Measurements from ENCODE around the gene LARGE1. TPM values are rescaled to one million over a fixed set of nuclear protein-coding genes. Genes with fewer than 3 reads are reported as not detected.

Gene LARGE1
- total and polyA plus RNA-seq, 11 donors: 31.2 to 211 (median 129) TPM

DNA sequence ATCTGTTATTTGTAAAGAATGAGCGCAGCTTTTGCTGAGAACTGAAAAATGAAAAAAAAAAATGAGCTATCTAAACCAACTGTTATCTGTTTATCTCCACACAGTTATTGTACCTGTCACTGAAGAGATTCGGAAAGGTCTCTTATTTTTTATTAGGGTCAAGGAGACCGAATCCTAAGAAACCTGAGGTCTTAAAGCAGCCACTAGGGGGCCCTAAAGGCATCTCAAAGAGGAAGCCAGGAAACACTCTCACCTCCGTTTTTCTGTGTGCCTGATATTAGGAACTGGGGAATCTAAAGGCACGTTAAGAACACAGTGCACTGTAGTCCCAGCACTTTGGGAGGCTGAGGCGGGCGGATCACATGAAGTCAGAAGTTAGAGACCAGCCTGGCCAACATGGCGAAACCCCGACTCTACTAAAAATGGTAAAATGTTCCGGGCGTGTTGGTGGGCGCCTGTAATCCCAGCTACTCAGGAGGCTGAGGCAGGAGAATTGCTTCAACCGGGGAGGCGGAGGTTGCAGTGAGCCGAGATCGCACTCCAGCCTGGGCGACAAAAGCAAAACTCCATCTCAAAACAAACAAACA, 3.5 kb upstream of the LARGE1 start:
- intact Hi-C loops (cut with DNase I): loop anchor here (2.0 to 10.0 kb wide), 22 partner anchors 71 to 1101 kb away; no protein-coding TSS in a partner anchor
- Histone ChIP-seq H3K27me3 (peaks cover 0 to 23% (median 0%) of the 10 kb centered on the region in 9 donors), H3K36me3 (no peaks in the 10 kb centered on the region), H3K9me3 (no peaks in the 10 kb centered on the region), H3K4me1 (peaks cover 0 to 34% (median 13%) of the 10 kb centered on the region in 12 donors), H3K4me3 (peak overlapping the region in 2 of 12 donors; percentile 87 to 97), H3K27ac (no peak overlapping the region)
- DNase-seq (peak in 4 of 5 donors; percentile 45 to 63 (median 58)), ATAC-seq (no peak)
- 47 to 52% (median 51%) methylated on average over 17 of the region's 17 CpGs for WGBS, 4 donors
- peak; percentile 67 to 90 (median 80) for TF ChIP-seq CTCF (IDR thresholded peaks at IDR 0.05)
- no peak for TF ChIP-seq POLR2A (IDR thresholded peaks at IDR 0.05)

DNA sequence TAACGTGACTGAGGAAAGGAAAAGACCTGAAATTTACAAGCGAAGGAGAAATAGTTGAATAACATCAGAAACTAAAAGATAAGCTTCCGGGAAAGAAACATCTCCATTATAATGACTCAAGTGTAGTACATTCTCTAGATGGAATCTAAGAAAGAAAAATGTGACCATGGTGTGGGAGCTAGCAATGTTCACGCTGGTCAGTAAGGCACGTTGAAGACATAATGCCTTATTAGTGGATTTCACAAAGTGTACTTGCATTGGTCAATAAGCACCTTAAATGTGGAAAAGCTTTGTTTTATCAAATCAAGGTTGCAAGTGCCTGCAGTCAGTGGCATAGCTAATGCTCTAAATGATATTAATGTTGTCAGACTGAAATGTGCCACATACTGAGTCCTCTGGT, 2.8 kb upstream of the LARGE1 start:
- no peak for DNase-seq
- TF ChIP-seq CTCF (IDR thresholded peaks at IDR 0.05): no peak
- TF ChIP-seq POLR2A (IDR thresholded peaks at IDR 0.05): no peak
- Histone ChIP-seq H3K9me3 (no peaks in the 10 kb centered on the region), H3K36me3 (no peaks in the 10 kb centered on the region), H3K4me1 (peaks cover 0 to 37% (median 19%) of the 10 kb centered on the region in 12 donors), H3K27ac (peak overlapping the region in 7 of 12 donors; percentile 57 to 92 (median 88)), H3K4me3 (peak overlapping the region; percentile 44 to 97 (median 71)), H3K27me3 (peaks cover 0 to 26% (median 0%) of the 10 kb centered on the region in 9 donors)
- intact Hi-C loops (cut with DNase I): loop anchor here (2.0 to 10.0 kb wide), 20 partner anchors 71 to 1102 kb away; no protein-coding TSS in a partner anchor
- WGBS, 4 donors: 2 to 4% (median 4%) methylated on average over 5 of the region's 5 CpGs
- no peak for ATAC-seq

GRCh38 chr22:33922349-33922681, 2.0 kb upstream of the LARGE1 start:
- Histone ChIP-seq H3K27ac (peak overlapping the region in 11 of 12 donors; percentile 57 to 92 (median 88)), H3K36me3 (no peaks in the 10 kb centered on the region), H3K9me3 (no peaks in the 10 kb centered on the region), H3K4me3 (peak overlapping the region; percentile 44 to 97 (median 71)), H3K27me3 (peaks cover 0 to 28% (median 0%) of the 10 kb centered on the region in 9 donors), H3K4me1 (peaks cover 0 to 41% (median 24%) of the 10 kb centered on the region in 12 donors)
- ATAC-seq: no peak
- intact Hi-C loops (cut with DNase I): loop anchor here (2.0 to 10.0 kb wide), 20 partner anchors 70 to 1102 kb away; no protein-coding TSS in a partner anchor
- WGBS, 4 donors: 0 to 1% (median 0%) methylated on average over 19 to 23 of the region's 23 CpGs
- TF ChIP-seq CTCF (IDR thresholded peaks at IDR 0.05): peak in 1 of 12 donors; percentile 13
- no peak for TF ChIP-seq POLR2A (IDR thresholded peaks at IDR 0.05)
- DNase-seq: peak in 3 of 5 donors; percentile 29 to 36 (median 29)

GRCh38 chr22:33921525-33922348, 1.5 kb upstream of the LARGE1 start:
- no peak for TF ChIP-seq CTCF (IDR thresholded peaks at IDR 0.05)
- no peak for TF ChIP-seq POLR2A (IDR thresholded peaks at IDR 0.05)
- Histone ChIP-seq H3K4me1 (peaks cover 0 to 46% (median 26%) of the 10 kb centered on the region in 12 donors), H3K27me3 (peaks cover 0 to 28% (median 0%) of the 10 kb centered on the region in 9 donors), H3K4me3 (peak overlapping the region; percentile 44 to 97 (median 71)), H3K27ac (peak overlapping the region; percentile 14 to 92 (median 84)), H3K36me3 (no peaks in the 10 kb centered on the region), H3K9me3 (no peaks in the 10 kb centered on the region)
- intact Hi-C loops (cut with DNase I): loop anchor here (2.0 to 10.0 kb wide), 21 partner anchors 49 to 1103 kb away; no protein-coding TSS in a partner anchor
- 0 to 1% (median 1%) methylated on average over 32 to 52 of the region's 52 CpGs for WGBS, 4 donors
- ATAC-seq (peak; percentile 26 to 56 (median 41)), DNase-seq (peak; percentile 70 to 78 (median 73))
